MM.1S (cell line): Measurements from ENCODE around the gene CACNA1D.

Source experiments
- DNase-seq: peaks from one replicate; pipeline ENCODE4 v3.0.0-alpha.2; 2015
- H2AFZ ChIP-seq: fragments of 300-600 bp; sonication (generic); 2 replicates; pipeline ENCODE4 v1.6.0; 2016; ENCODE audit warnings: antibody characterized with exemption, low read length
- H3F3A ChIP-seq: fragments of 300-600 bp; sonication (generic); 2 replicates; pipeline ENCODE4 v1.6.1; 2016; ENCODE audit warnings: mild to moderate bottlenecking, antibody characterized with exemption, low read length, moderate library complexity, mixed read lengths; ENCODE audit not compliant: insufficient read depth
- H3K27ac ChIP-seq: fragments of 300-600 bp; sonication (generic); 2 replicates; pipeline ENCODE4 v1.5.1; 2016; ENCODE audit warnings: mild to moderate bottlenecking, low read length
- H3K27me3 ChIP-seq: fragments of 300-600 bp; sonication (generic); replicated peaks from 2 replicates; pipeline ENCODE4 v1.6.0; 2016; ENCODE audit warnings: low read length; ENCODE audit not compliant: insufficient read depth
- H3K36me3 ChIP-seq: fragments of 300-600 bp; sonication (generic); replicated peaks from 2 replicates; pipeline ENCODE4 v1.6.1; 2016; ENCODE audit warnings: mild to moderate bottlenecking, low read length, mixed read lengths; ENCODE audit not compliant: insufficient read depth
- H3K4me1 ChIP-seq: fragments of 300-600 bp; sonication (generic); 2 replicates; pipeline ENCODE4 v1.6.1; 2016; ENCODE audit warnings: low read length, mixed read lengths
- H3K4me2 ChIP-seq: fragments of 300-600 bp; sonication (generic); 2 replicates; pipeline ENCODE4 v1.6.0; 2016; ENCODE audit warnings: low read depth, low read length
- H3K4me3 ChIP-seq: fragments of 300-600 bp; sonication (generic); 2 replicates; pipeline ENCODE4 v1.5.1; 2016; ENCODE audit warnings: low read length, mixed read lengths
- H3K79me2 ChIP-seq: fragments of 300-600 bp; sonication (generic); 2 replicates; pipeline ENCODE4 v1.6.1; 2016; ENCODE audit warnings: mixed run types, low read length, mixed read lengths
- H3K9ac ChIP-seq: fragments of 300-600 bp; sonication (generic); 2 replicates; pipeline ENCODE4 v1.6.1; 2016; ENCODE audit warnings: low read length, mixed read lengths
- H3K9me2 ChIP-seq: fragments of 300-600 bp; sonication (generic); replicated peaks from 2 replicates; pipeline ENCODE4 v1.6.1; 2016; ENCODE audit warnings: mild to moderate bottlenecking, low read length, mixed read lengths; ENCODE audit not compliant: insufficient read depth
- H3K9me3 ChIP-seq: fragments of 300-600 bp; sonication (generic); replicated peaks from 2 replicates; pipeline ENCODE4 v1.6.1; 2016; ENCODE audit warnings: mild to moderate bottlenecking, low read length, mixed read lengths; ENCODE audit not compliant: insufficient read depth
- H4K20me1 ChIP-seq: fragments of 300-600 bp; sonication (generic); 2 replicates; pipeline ENCODE4 v1.6.1; 2016; ENCODE audit warnings: mild to moderate bottlenecking, low read length, moderate library complexity, mixed read lengths; ENCODE audit not compliant: insufficient read depth
- CTCF ChIP-seq: fragments of 300-600 bp; sonication (generic); IDR thresholded peaks from 2 replicates; pipeline ENCODE4 v1.5.1; 2016; ENCODE audit warnings: antibody characterized with exemption, low read length, mixed read lengths
- EZH2 ChIP-seq: fragments of 300-600 bp; sonication (generic); optimal IDR thresholded peaks from 2 replicates; pipeline ENCODE3; 2017; ENCODE audit warnings: low read depth, mild to moderate bottlenecking, antibody characterized with exemption, low read length, mixed read lengths
- EZH2phosphoT487 ChIP-seq: fragments of 300-600 bp; sonication (generic); IDR thresholded peaks from 2 replicates; pipeline ENCODE4 v1.6.1; 2018; ENCODE audit warnings: antibody characterized with exemption, low read length

The CACNA1D gene

GRCh38 chr3:53858096-53858741 is 363.8 kb downstream of the CACNA1D start:
- H3K9ac ChIP-seq = no peak overlapping the region
- H3K27me3 ChIP-seq = no peaks in the 10 kb centered on the region
- TF ChIP-seq EZH2 = no peak
- no peak for TF ChIP-seq CTCF
- TF ChIP-seq EZH2phosphoT487 = no peak
- no peaks in the 10 kb centered on the region for H3K79me2 ChIP-seq
- 0 out of 2 replicates have a peak, but pooled peaks cover 5% of the 10 kb centered on the region for H3K36me3 ChIP-seq
- no peaks in the 10 kb centered on the region for H3K9me3 ChIP-seq
- no peak overlapping the region for H3K27ac ChIP-seq
- H3K4me1 ChIP-seq = no peaks in the 10 kb centered on the region
- no peaks in the 10 kb centered on the region for H3F3A ChIP-seq
- no peaks in the 10 kb centered on the region for H4K20me1 ChIP-seq
- H3K4me3 ChIP-seq = no peak overlapping the region
- no peak overlapping the region for H2AFZ ChIP-seq
- no peaks in the 10 kb centered on the region for H3K9me2 ChIP-seq
- no peak for DNase-seq
- no peak overlapping the region for H3K4me2 ChIP-seq

- DNase-seq = no peak
- H3K79me2 ChIP-seq = no peaks in the 10 kb centered on the region
- H3K4me2 ChIP-seq = no peak overlapping the region
- TF ChIP-seq EZH2phosphoT487 (no peak), CTCF (no peak), EZH2 (no peak)
- H3K27me3 ChIP-seq = no peaks in the 10 kb centered on the region
- no peak overlapping the region for H2AFZ ChIP-seq
- no peaks in the 10 kb centered on the region for H3K9me2 ChIP-seq
- no peak overlapping the region for H3K9ac ChIP-seq
- H3K9me3 ChIP-seq = no peaks in the 10 kb centered on the region
- H3K4me1 ChIP-seq = no peaks in the 10 kb centered on the region
- H3K36me3 ChIP-seq = 0 out of 2 replicates have a peak, but pooled peaks cover 5% of the 10 kb centered on the region
- H3K27ac ChIP-seq = no peak overlapping the region
- no peak overlapping the region for H3K4me3 ChIP-seq
- no peaks in the 10 kb centered on the region for H3F3A ChIP-seq
- H4K20me1 ChIP-seq = no peaks in the 10 kb centered on the region
Measured at GRCh38 chr3:53859178-53859577, 364.8 kb downstream of the CACNA1D start.

GRCh38 chr3:53860196-53860595 is 365.8 kb downstream of the CACNA1D start:
- no peaks in the 10 kb centered on the region for H3K4me1 ChIP-seq
- H3K27me3 ChIP-seq = no peaks in the 10 kb centered on the region
- no peak for TF ChIP-seq CTCF
- TF ChIP-seq EZH2phosphoT487 = no peak
- H3K36me3 ChIP-seq = 0 out of 2 replicates have a peak, but pooled peaks cover 5% of the 10 kb centered on the region
- H3K4me2 ChIP-seq = no peak overlapping the region
- H3K9me2 ChIP-seq = no peaks in the 10 kb centered on the region
- no peak for DNase-seq
- no peaks in the 10 kb centered on the region for H3F3A ChIP-seq
- H3K4me3 ChIP-seq = no peak overlapping the region
- no peak overlapping the region for H3K27ac ChIP-seq
- H4K20me1 ChIP-seq = no peaks in the 10 kb centered on the region
- no peak overlapping the region for H2AFZ ChIP-seq
- H3K9ac ChIP-seq = no peak overlapping the region
- no peaks in the 10 kb centered on the region for H3K79me2 ChIP-seq
- H3K9me3 ChIP-seq = no peaks in the 10 kb centered on the region
